ENCODE data around the gene LLGL2.

Gene LLGL2

DNA sequence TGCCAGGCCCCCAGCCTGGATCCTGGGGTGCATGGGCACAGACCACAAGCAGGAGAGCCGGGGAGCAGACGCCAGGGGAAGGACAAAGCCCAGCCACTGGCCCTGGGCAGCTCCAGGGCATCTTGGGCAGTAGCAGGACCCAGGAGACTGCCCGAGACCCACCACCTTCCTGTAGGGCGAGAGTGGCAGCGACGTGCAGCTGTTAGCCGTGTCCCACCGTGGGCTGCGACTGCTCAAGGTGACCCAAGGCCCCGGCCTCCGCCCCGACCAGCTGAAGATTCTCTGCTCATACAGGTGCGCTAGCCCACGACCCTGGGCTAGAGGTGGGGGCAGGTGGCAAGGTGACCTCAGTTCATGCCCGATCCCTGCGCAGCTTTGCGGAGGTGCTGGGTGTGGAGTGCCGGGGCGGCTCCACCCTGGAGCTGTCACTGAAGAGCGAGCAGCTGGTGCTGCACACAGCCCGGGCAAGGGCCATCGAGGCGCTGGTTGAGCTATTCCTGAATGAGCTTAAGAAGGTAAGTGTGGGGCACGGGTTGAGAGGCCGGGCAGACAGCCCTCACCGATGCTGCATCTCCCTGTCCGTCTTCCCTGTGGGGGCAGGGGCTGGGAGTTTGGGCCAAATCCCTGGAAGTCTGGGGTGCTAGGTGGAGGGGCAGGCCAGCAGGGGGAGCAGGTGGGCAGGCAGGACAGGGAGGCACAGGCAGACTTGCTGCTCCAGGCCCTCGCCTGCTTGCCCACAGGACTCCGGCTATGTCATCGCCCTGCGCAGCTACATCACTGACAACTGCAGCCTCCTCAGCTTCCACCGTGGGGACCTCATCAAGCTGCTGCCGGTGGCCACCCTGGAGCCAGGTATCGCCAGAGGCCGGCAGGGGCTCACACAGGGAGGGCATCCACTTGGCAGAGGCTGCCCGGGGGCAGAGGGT is 94.3 kb downstream of the LLGL2 start:
- DNase-seq, result no peak

DNA sequence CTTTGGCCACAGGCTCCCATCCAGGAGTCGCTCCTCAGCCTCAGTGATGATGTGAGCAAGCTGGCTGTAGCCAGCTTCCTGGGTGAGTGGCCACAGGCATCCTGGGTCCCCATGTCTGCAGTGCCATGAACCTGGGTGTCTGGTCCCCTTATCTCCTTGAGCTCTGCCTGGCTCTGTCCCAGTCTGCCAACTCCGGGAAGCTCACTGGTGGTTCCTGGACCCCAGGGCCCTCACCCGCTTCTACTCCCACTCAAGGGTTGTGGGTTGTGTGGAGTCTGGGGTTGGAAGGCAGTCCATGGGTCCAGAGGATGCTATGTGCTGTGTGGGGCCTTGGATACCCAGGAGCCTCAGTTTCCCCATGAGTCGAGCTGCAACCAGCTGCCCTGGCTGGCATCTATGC is 96.0 kb downstream of the LLGL2 start:
- DNase-seq, result no peak

DNA sequence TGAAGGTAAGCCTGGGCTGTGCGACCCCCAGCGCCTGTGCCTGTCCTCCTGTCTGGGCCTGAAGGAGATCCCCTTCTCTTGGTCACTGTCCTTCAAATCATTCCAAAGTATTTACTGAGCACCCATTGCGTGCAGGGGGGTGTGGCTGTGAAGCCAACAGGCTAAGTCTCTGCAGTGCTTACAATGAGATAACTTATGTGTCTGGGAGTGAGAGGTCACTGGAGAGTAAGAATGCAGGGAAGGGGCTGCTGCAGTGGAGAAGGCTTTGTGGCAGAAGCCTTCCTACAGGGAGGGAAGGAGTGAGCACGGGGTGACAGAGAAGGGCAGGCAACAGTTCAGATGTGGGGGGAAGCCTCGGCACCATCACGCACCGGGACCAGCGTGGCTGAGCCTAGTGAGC is 96.6 kb downstream of the LLGL2 start:
- DNase-seq, result no peak

DNA sequence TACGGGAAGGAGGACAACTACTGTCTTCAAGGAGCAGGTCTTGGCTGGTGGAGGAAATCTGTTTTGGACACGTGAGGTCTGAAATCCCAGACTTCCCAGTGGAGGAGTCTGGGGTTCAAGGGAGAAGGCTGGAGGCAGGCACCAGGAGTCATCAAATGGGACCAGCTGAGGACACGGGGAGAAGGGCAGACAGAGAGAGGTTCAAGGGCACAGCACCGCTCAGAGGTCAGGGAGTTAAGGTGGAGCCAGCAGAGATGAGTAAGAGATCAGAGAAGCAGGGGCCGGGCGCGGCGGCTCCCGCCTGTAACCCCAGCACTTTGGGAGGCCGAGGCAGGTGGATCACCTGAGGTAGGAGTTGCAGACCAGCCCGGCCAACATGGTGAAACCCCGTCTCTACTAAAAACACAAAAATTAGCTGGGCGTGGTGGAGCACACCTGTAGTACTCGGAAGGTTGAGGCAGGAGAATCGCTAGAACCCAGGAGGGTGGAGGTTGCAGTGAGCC is 97.3 kb downstream of the LLGL2 start:
- no peak for DNase-seq

DNA sequence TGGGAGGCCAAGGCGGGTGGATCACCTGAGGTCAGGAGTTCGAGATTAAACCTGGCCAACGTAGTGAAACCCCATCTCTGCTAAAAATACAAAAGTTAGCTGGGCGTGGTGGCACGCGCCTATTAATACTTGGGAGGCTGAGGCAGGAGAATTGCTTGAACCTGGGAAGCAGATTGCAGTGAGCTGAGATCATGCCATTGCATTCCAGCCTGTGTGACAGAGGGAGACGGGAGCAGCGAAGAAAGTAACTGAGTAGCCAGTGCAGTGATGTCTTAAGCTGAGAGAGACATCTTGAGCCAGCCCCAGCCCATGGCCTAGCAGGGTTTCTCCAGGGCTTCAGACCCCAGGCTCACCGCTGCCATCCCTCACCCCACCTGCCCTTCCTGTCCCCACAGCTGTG is 97.9 kb downstream of the LLGL2 start:
- DNase-seq, result no peak

DNA sequence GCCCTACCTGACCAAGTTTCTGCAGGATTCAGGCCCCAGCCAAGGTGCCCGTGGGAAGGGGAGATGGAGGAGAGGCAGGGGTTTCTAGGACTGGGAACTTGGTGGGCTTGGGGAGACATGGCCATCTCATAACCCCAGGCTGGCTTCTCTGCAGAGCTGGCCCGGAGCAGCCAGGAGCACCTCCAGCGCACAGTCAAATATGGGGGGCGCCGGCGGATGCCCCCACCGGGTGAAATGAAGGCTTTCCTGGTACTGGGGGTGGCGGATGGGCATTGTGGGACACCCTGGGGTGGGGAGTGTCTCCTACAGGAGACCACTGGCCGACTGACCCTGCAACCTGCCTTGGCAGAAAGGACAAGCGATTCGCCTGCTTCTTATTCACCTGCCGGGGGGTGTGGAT is 98.5 kb downstream of the LLGL2 start:
- DNase-seq, result no peak
